ENCODE data around the gene DGKD. TPM values are rescaled to one million over a fixed set of nuclear protein-coding genes. Genes with fewer than 3 reads are reported as not detected.

Gene DGKD
- total and polyA plus RNA-seq, 12 donors, result 6.8 to 43.8 (median 16.5) TPM

DNA sequence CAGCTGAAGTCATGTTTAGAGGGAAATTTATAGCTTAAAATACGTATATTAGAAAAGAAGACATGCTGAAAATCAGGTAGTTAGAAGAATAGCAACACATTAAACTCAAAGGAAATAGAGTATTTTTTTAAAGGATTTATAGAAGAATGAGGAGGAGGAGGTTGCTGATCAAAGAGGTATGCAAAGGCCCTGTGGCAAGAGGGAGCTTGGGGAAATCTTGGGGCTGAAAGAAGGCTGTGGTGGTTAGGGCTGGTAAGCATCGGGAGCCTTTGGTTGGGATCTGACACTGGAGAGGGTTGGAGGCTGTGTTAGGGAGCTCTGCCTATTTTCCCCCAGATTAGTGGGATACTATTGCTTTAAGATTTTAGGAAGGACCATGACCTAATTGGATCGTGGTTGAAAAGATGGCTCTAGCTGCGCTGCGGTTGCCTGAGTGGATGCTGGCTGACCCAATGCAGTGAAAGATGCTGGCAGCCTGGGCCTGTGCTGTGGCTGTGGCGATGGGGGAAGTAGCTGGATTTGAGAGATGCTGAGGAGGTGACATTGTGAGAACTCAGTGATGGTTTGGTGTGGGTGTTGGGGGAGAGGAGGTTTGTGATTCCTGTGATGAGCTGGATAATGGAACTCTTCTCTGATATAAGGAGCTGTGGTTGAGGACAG, 11.7 kb downstream of the DGKD start:
- intact Hi-C loops (cut with DNase I), result no loop called here
- Histone ChIP-seq H3K27ac (no peak overlapping the region), H3K4me3 (no peak overlapping the region), H3K36me3 (replicated peaks in 1 of 2) (no peaks in the 10 kb centered on the region), H3K4me1 (replicated peaks in 1 of 2) (peaks cover 0 to 7% of the 10 kb centered on the region in 2 donors), H3K27me3 (no peaks in the 10 kb centered on the region), H3K9me3 (replicated peaks in 1 of 3) (no peaks in the 10 kb centered on the region)
- DNase-seq, result peak in 1 of 7 donors; percentile 43
- WGBS, 4 donors, result 65 to 80% (median 72%) methylated on average over 6 of the region's 6 CpGs
- TF ChIP-seq CTCF (IDR thresholded peaks at IDR 0.05) (no peak), POLR2A (IDR thresholded peaks at IDR 0.05) (no peak)

DNA sequence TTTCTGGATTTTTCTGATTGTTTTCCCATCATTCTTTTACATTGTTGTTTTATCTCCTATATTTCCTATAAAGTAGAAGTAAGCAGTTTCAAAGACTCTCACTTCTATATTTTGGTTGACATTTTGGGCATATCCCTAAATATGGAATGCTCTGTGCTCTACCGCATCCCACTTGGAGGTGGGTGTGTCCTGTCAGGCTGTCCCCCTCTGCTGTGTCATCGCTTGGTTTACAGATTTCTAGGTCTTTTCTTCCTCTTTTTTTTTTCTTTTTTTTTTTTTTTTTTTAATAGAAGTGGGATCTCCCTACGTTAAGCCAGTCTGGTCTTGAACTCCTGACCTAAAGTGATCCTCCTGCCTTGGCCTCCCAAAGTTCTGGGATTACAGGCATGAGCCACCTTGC, 13.3 kb downstream of the DGKD start:
- DNase-seq, result no peak
- no peaks in the 10 kb centered on the region for H3K27me3 ChIP-seq
- peaks cover 0 to 7% of the 10 kb centered on the region in 2 donors for H3K4me1 ChIP-seq (replicated peaks in 1 of 2)
- no peaks in the 10 kb centered on the region for H3K9me3 ChIP-seq (replicated peaks in 1 of 3)
- WGBS, 4 donors, result 77 to 95% (median 87%) methylated on average over 3 of the region's 3 CpGs
- no peak overlapping the region for H3K27ac ChIP-seq
- TF ChIP-seq CTCF (IDR thresholded peaks at IDR 0.05) (no peak), POLR2A (IDR thresholded peaks at IDR 0.05) (no peak)
- intact Hi-C loops (cut with DNase I), result no loop called here
- H3K4me3 ChIP-seq, result no peak overlapping the region
- H3K36me3 ChIP-seq (replicated peaks in 1 of 2), result no peaks in the 10 kb centered on the region

GRCh38 chr2:233368756-233369155, 14.5 kb downstream of the DGKD start:
- no peak for DNase-seq
- intact Hi-C loops (cut with DNase I), result no loop called here
- H3K36me3 ChIP-seq (replicated peaks in 1 of 2), result no peaks in the 10 kb centered on the region
- 84 to 92% (median 88%) methylated on average over 5 of the region's 5 CpGs for WGBS, 4 donors
- H3K4me1 ChIP-seq (replicated peaks in 1 of 2), result peaks cover 0 to 13% of the 10 kb centered on the region in 2 donors
- H3K4me3 ChIP-seq, result no peak overlapping the region
- H3K9me3 ChIP-seq (replicated peaks in 1 of 3), result no peaks in the 10 kb centered on the region
- no peak overlapping the region for H3K27ac ChIP-seq
- no peaks in the 10 kb centered on the region for H3K27me3 ChIP-seq
- TF ChIP-seq POLR2A (IDR thresholded peaks at IDR 0.05), result no peak

GRCh38 chr2:233369462-233369861, 15.2 kb downstream of the DGKD start:
- Histone ChIP-seq H3K9me3 (replicated peaks in 1 of 3) (no peaks in the 10 kb centered on the region), H3K36me3 (replicated peaks in 1 of 2) (no peaks in the 10 kb centered on the region), H3K4me1 (replicated peaks in 1 of 2) (peaks cover 0 to 14% of the 10 kb centered on the region in 2 donors), H3K27me3 (no peaks in the 10 kb centered on the region), H3K27ac (no peak overlapping the region), H3K4me3 (no peak overlapping the region)
- TF ChIP-seq CTCF (IDR thresholded peaks at IDR 0.05), result no peak
- no peak for TF ChIP-seq POLR2A (IDR thresholded peaks at IDR 0.05)
- intact Hi-C loops (cut with DNase I), result no loop called here
- 86 to 93% (median 89%) methylated on average over 8 of the region's 8 CpGs for WGBS, 4 donors
- no peak for DNase-seq
